Thyroid gland (tissue), 4 donors: ENCODE measurements around the gene BANF2.

Experiments
- CTCF ChIP-seq, 6 experiments: fragments of 200-600 bp in 3 of 6; fragments of 450-650 bp in 3 of 6; sonication (generic) in 3 of 6; IDR thresholded peaks; one replicate each; pipeline ENCODE4 v1.5.1; 2016 to 2019; ENCODE audit warnings: antibody characterized with exemption in 6 of 6, mild to moderate bottlenecking in 2 of 6, inconsistent platforms in 1 of 6, moderate library complexity in 1 of 6
- POLR2A ChIP-seq, 2 donors: fragments of 450-650 bp; IDR thresholded peaks; one replicate each; pipeline ENCODE4 v1.6.1; 2017; ENCODE audit warnings: antibody characterized with exemption in 2 of 2, mild to moderate bottlenecking in 2 of 2, moderate library complexity in 1 of 2

GRCh38 chr20:17726902-17727301, 27.1 kb downstream of the BANF2 start:
- TF ChIP-seq CTCF (IDR thresholded peaks at IDR 0.05) (no peak), POLR2A (IDR thresholded peaks at IDR 0.05) (no peak)
